SH-SY5Y (cell line): ENCODE results near the gene AGRN.

Experiments
- GATA2 ChIP-seq: IDR thresholded peaks from 2 replicates; pipeline ENCODE4 v1.6.1; 2011; ENCODE audit warnings: mild to moderate bottlenecking, low read depth, low read length
- GATA3 ChIP-seq: IDR thresholded peaks from 2 replicates; pipeline ENCODE4 v1.6.1; 2011; ENCODE audit warnings: low read depth, mild to moderate bottlenecking, low read length, moderate library complexity

Gene AGRN

GRCh38 chr1:1021920-1022259, 2.0 kb downstream of the AGRN start:
- TF ChIP-seq GATA2 (no peak), GATA3 (no peak)

GRCh38 chr1:1022302-1023009, 2.5 kb downstream of the AGRN start:
- no peak for TF ChIP-seq GATA3
- no peak for TF ChIP-seq GATA2

- TF ChIP-seq GATA2 (no peak), GATA3 (no peak)
Observed at GRCh38 chr1:1023700-1024099, 3.8 kb downstream of the AGRN start.

- TF ChIP-seq GATA2 (no peak), GATA3 (no peak)
Observed at GRCh38 chr1:1024149-1024770, 4.3 kb downstream of the AGRN start.

- TF ChIP-seq GATA3 = no peak
- TF ChIP-seq GATA2 = no peak
Observed at GRCh38 chr1:1024771-1025699, 5.1 kb downstream of the AGRN start.

GRCh38 chr1:1025730-1026129, 5.8 kb downstream of the AGRN start:
- TF ChIP-seq GATA3 (no peak), GATA2 (no peak)

GRCh38 chr1:1026599-1027413, 6.9 kb downstream of the AGRN start:
- TF ChIP-seq GATA2 (no peak), GATA3 (no peak)

GRCh38 chr1:1027791-1028190, 7.9 kb downstream of the AGRN start:
- TF ChIP-seq GATA2 = no peak
- no peak for TF ChIP-seq GATA3

GRCh38 chr1:1031659-1032235, 11.8 kb downstream of the AGRN start:
- TF ChIP-seq GATA2 (no peak), GATA3 (no peak)

GRCh38 chr1:1032424-1032823, 12.5 kb downstream of the AGRN start:
- TF ChIP-seq GATA2 (no peak), GATA3 (no peak)

GRCh38 chr1:1033009-1033587, 13.2 kb downstream of the AGRN start:
- TF ChIP-seq GATA2 (no peak), GATA3 (no peak)

GRCh38 chr1:1033731-1034438, 14.0 kb downstream of the AGRN start:
- TF ChIP-seq GATA2 = no peak
- no peak for TF ChIP-seq GATA3

- TF ChIP-seq GATA3 = no peak
- no peak for TF ChIP-seq GATA2
Observed at GRCh38 chr1:1034439-1034781, 14.5 kb downstream of the AGRN start.
